Measurements from ENCODE around the gene MYCBP2.

MYCBP2 gene

DNA sequence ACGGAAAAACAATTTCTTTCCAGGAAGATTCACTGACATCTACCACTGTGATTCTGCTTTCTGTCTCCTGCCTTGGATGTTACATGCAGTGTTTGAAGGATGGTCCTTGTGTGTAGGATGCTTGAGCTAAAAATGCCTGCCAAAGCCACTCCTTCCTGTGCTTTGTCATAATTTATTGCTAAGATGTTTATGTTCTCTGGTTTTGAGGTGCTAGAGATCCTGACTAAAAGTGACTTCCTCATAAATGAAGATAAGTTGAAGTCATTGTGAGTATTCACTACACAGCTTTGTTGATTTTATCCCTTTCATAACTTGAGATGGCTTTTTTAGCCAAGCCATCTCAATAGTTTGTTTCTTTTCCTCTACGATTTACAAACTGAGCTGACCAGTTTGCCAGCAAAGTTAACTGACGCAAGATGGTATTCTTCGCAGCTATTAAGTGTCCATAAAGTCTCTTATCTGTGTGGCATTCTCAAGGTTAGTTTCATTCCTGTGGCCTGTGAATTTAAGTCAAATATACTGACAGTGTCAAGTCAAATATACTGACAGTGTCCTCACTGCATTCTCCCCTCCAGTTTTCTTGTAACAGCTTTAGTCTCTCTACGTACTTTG, 284.2 kb downstream of the MYCBP2 start:
- Histone ChIP-seq H3K36me3 (ENCODE audit: insufficient read depth, low read length) (peaks cover 13% of the 10 kb centered on the region), H3K27me3 (ENCODE audit: control insufficient read depth in 1 of 2, insufficient read depth in 2 of 2, low read length in 2 of 2) (no peaks in the 10 kb centered on the region), H3K4me3 (ENCODE audit: low read depth in 1 of 2, low read length in 2 of 2) (peak overlapping the region in 1 of 2 donors; percentile 9), H3K9me3 (ENCODE audit: low read length) (no peaks in the 10 kb centered on the region), H3K9ac (ENCODE audit: low read length) (no peak overlapping the region), H3K27ac (ENCODE audit: low read depth, low read length) (no peak overlapping the region), H3K4me1 (ENCODE audit: insufficient read depth, low read length) (peaks cover 11% of the 10 kb centered on the region)

DNA sequence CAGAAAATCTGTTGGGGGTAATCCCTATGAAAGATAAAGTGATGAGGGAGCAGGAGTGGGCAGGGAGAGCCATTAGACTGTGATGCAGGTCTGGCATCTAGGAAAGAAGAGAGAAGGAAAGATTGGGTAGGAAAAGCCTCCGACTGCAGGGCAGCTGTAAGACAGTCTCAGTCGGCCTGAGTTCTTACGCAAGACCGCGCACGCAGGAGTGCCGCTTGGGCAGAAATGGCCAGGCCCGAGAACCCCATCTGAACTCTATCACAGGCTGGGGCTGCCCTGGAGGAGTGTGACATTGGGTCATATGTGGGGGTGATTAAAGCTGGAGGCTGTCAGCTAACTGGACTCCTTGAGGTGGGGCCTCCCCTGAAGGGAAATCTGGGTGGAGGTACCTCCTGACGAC, 286.1 kb downstream of the MYCBP2 start:
- Histone ChIP-seq H3K9me3 (ENCODE audit: low read length) (no peaks in the 10 kb centered on the region), H3K9ac (ENCODE audit: low read length) (no peak overlapping the region)

DNA sequence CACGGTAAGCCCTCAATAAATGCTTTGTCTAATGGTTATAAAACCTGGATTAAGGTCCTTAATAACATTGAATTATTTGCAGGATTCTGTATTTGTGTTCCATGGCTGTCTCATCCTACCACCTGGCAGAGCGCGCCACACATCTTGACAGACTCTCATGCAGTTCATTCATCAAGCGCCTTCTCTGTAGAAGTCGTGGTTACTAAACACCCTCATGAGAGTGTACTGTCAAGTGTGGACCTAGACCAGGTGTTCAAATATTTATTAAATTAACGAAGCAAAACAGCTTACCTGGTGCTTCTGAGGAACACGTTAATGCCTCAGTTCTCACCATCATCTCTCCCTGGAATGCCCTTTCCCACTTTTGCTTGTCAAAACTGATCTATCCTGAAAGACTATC, 286.8 kb downstream of the MYCBP2 start:
- Histone ChIP-seq H3K27ac (ENCODE audit: low read depth, low read length) (no peak overlapping the region), H3K27me3 (ENCODE audit: control insufficient read depth in 1 of 2, insufficient read depth in 2 of 2, low read length in 2 of 2) (no peaks in the 10 kb centered on the region), H3K4me3 (ENCODE audit: low read depth in 1 of 2, low read length in 2 of 2) (no peak overlapping the region)

More for the DNA sequence above, 286.1 kb downstream of the MYCBP2 start:
- Histone ChIP-seq H3K36me3 (ENCODE audit: insufficient read depth, low read length) (peaks cover 5% of the 10 kb centered on the region), H3K4me3 (ENCODE audit: low read depth in 1 of 2, low read length in 2 of 2) (no peak overlapping the region), H3K27ac (ENCODE audit: low read depth, low read length) (no peak overlapping the region), H3K4me1 (ENCODE audit: insufficient read depth, low read length) (peaks cover 11% of the 10 kb centered on the region), H3K27me3 (ENCODE audit: control insufficient read depth in 1 of 2, insufficient read depth in 2 of 2, low read length in 2 of 2) (no peaks in the 10 kb centered on the region)

DNA sequence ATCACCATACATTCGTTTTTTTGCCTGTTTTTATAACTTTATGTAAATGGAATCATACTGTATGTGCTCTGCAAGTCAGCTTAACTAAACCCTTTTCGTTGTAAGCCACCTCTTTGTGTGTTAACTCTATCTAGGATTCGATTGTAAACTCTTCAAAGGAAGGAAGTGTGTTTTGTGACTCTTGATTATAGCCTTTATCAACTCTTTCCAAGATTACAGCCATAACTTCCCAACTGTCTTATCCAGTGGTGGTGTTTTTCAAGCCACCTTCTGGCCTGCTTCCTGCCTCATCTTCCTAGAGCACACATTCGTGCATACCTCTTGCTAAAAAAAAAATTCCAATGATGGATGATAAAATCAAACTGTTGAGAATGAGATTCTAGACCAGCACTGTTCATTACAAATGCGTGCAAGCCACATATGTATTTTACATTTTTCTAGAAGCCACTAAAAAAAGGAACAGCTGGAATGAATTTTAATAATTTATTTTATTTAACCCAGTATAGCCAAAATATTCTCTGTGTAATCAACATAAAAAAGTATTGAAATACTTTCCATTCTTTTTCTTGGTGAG, 287.9 kb downstream of the MYCBP2 start:
- Histone ChIP-seq H3K9ac (ENCODE audit: low read length) (no peak overlapping the region), H3K9me3 (ENCODE audit: low read length) (no peaks in the 10 kb centered on the region), H3K4me1 (ENCODE audit: insufficient read depth, low read length) (peaks cover 11% of the 10 kb centered on the region), H3K36me3 (ENCODE audit: insufficient read depth, low read length) (no peaks in the 10 kb centered on the region), H3K27me3 (ENCODE audit: control insufficient read depth in 1 of 2, insufficient read depth in 2 of 2, low read length in 2 of 2) (no peaks in the 10 kb centered on the region), H3K27ac (ENCODE audit: low read depth, low read length) (no peak overlapping the region), H3K4me3 (ENCODE audit: low read depth in 1 of 2, low read length in 2 of 2) (no peak overlapping the region)

More for the DNA sequence above, 286.8 kb downstream of the MYCBP2 start:
- peaks cover 3% of the 10 kb centered on the region for H3K36me3 ChIP-seq (ENCODE audit: insufficient read depth, low read length)
- peaks cover 11% of the 10 kb centered on the region for H3K4me1 ChIP-seq (ENCODE audit: insufficient read depth, low read length)
- no peak overlapping the region for H3K9ac ChIP-seq (ENCODE audit: low read length)
- H3K9me3 ChIP-seq (ENCODE audit: low read length): no peaks in the 10 kb centered on the region

DNA sequence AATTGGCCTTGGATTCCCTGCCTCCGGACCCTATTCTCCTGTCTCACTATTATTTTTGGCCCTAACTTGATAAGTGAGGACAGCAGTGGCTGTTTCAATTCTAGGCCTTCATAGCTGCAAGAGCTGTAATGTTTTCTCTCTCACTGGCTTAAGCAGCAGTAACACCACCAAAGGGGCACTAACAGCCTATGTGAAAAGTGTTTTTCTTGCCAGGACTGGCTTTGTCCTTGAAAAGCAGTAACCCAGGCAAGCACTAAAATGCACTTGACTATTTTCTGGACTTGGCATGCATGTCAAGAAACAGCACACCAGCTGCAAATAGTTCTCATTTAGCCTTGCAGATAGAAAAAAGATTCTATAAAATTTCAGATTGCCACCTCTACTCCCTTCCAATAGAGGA, 290.6 kb downstream of the MYCBP2 start:
- no peak overlapping the region for H3K4me3 ChIP-seq (ENCODE audit: low read depth in 1 of 2, low read length in 2 of 2)
- no peak overlapping the region for H3K9ac ChIP-seq (ENCODE audit: low read length)
- H3K36me3 ChIP-seq (ENCODE audit: insufficient read depth, low read length): no peaks in the 10 kb centered on the region
- H3K9me3 ChIP-seq (ENCODE audit: low read length): no peaks in the 10 kb centered on the region
- no peaks in the 10 kb centered on the region for H3K27me3 ChIP-seq (ENCODE audit: control insufficient read depth in 1 of 2, insufficient read depth in 2 of 2, low read length in 2 of 2)
- no peaks in the 10 kb centered on the region for H3K4me1 ChIP-seq (ENCODE audit: insufficient read depth, low read length)
- no peak overlapping the region for H3K27ac ChIP-seq (ENCODE audit: low read depth, low read length)

DNA sequence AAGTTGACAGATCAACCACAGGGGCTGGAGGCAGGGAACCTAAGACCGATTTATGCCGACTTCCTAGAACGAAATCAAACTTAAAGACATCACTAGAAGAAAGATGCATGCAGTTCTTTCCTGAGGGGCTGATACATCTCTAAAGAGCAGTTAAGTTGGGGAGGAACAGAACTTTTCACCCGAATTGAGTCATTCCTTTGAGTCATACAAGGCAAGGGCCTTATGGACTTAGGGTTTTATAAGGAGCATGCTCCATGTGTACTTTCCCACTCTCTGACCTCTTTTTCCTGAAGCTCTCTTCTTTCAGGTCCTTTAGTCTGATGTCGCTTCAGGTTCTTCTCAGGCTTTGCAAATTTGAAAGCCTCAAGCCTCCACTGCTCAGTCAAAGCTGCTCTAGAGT, 292.0 kb downstream of the MYCBP2 start:
- Histone ChIP-seq H3K27ac (ENCODE audit: low read depth, low read length) (no peak overlapping the region), H3K9ac (ENCODE audit: low read length) (no peak overlapping the region), H3K4me1 (ENCODE audit: insufficient read depth, low read length) (no peaks in the 10 kb centered on the region), H3K4me3 (ENCODE audit: low read depth in 1 of 2, low read length in 2 of 2) (no peak overlapping the region), H3K9me3 (ENCODE audit: low read length) (no peaks in the 10 kb centered on the region), H3K27me3 (ENCODE audit: control insufficient read depth in 1 of 2, insufficient read depth in 2 of 2, low read length in 2 of 2) (no peaks in the 10 kb centered on the region), H3K36me3 (ENCODE audit: insufficient read depth, low read length) (no peaks in the 10 kb centered on the region)

DNA sequence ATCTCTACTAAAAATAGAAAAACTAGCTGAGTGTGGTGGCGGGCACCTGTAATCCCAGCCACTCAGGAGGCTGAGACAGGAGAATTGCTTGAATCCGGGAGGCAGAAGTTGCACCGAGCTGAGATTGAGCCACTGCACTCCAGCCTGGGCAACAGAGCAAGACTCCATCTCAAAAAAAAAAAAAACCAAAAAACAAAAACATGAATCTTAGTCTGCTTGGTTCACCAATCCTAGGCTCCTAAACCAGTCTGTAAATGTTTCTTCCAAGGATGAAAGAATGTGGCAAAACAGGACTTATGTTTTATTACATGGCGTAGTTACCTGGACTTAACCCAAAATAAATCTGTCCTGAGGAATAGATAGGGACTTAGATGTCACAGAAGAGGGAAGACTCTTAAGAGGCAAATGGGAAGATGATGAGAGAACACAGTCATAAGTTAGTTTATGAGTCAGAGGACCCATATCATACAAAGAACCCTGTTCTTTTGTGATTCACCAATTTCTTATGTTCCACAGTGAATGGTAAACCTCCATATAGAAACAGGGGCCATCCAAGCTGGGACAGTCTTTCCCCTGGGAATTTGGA, 293.1 kb downstream of the MYCBP2 start:
- H3K36me3 ChIP-seq (ENCODE audit: insufficient read depth, low read length): no peaks in the 10 kb centered on the region
- H3K27ac ChIP-seq (ENCODE audit: low read depth, low read length): no peak overlapping the region
- H3K9me3 ChIP-seq (ENCODE audit: low read length): no peaks in the 10 kb centered on the region
- no peak overlapping the region for H3K9ac ChIP-seq (ENCODE audit: low read length)
- no peaks in the 10 kb centered on the region for H3K4me1 ChIP-seq (ENCODE audit: insufficient read depth, low read length)
- no peaks in the 10 kb centered on the region for H3K27me3 ChIP-seq (ENCODE audit: control insufficient read depth in 1 of 2, insufficient read depth in 2 of 2, low read length in 2 of 2)
- H3K4me3 ChIP-seq (ENCODE audit: low read depth in 1 of 2, low read length in 2 of 2): no peak overlapping the region

DNA sequence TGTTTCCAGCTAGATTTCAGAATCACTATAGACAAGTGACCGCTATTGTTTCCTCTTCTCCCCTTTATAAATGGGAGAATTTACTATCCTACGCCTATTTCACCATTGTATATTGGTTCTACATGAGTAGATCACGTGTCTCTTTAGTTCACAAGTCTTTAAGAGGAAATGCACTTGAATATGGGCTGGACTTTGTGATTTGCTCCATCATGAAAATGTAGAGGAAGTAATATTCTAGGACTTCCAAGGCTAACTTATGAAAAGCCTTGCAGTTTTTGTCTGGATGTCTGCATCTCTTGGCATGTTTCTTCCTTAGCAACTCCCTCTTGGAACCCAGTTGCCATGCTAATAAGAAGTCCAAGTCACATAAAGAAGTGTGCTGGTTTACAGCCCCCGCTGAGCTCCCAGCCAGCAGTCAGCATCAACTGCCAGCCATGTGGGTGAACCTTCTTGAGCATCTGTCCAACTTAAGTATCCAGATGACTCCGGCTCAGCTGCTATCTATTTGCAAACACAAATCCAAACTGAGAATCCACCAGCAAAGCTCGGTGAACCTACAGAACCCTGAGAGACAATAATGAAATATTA, 295.1 kb downstream of the MYCBP2 start:
- Histone ChIP-seq H3K27ac (ENCODE audit: low read depth, low read length) (no peak overlapping the region), H3K4me1 (ENCODE audit: insufficient read depth, low read length) (peaks cover 11% of the 10 kb centered on the region), H3K9ac (ENCODE audit: low read length) (no peak overlapping the region), H3K36me3 (ENCODE audit: insufficient read depth, low read length) (no peaks in the 10 kb centered on the region), H3K4me3 (ENCODE audit: low read depth in 1 of 2, low read length in 2 of 2) (no peak overlapping the region), H3K27me3 (ENCODE audit: control insufficient read depth in 1 of 2, insufficient read depth in 2 of 2, low read length in 2 of 2) (no peaks in the 10 kb centered on the region), H3K9me3 (ENCODE audit: low read length) (no peaks in the 10 kb centered on the region)

DNA sequence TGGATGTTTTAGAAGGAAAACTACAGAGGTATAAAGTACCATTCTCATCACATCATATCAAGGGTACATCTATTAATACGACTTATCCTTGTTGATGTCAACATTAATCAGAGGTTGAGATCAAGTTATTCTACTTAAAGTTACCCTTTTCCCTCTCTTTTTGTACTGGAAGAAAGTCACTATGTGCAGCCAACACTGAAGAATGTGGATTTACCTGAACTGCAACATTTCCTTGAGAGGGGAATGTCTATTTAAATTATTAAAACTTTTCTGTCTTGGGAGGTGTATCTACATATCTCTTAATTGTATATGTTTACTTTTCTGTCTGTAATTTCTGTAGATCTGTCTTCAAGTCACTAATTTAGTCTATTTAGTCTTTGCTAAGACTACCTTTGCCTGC, 297.5 kb downstream of the MYCBP2 start:
- H3K36me3 ChIP-seq (ENCODE audit: insufficient read depth, low read length): no peaks in the 10 kb centered on the region
- H3K4me3 ChIP-seq (ENCODE audit: low read depth in 1 of 2, low read length in 2 of 2): no peak overlapping the region
- no peaks in the 10 kb centered on the region for H3K27me3 ChIP-seq (ENCODE audit: control insufficient read depth in 1 of 2, insufficient read depth in 2 of 2, low read length in 2 of 2)
- no peaks in the 10 kb centered on the region for H3K9me3 ChIP-seq (ENCODE audit: low read length)
- H3K27ac ChIP-seq (ENCODE audit: low read depth, low read length): no peak overlapping the region
- no peak overlapping the region for H3K9ac ChIP-seq (ENCODE audit: low read length)
- peaks cover 25% of the 10 kb centered on the region for H3K4me1 ChIP-seq (ENCODE audit: insufficient read depth, low read length)

DNA sequence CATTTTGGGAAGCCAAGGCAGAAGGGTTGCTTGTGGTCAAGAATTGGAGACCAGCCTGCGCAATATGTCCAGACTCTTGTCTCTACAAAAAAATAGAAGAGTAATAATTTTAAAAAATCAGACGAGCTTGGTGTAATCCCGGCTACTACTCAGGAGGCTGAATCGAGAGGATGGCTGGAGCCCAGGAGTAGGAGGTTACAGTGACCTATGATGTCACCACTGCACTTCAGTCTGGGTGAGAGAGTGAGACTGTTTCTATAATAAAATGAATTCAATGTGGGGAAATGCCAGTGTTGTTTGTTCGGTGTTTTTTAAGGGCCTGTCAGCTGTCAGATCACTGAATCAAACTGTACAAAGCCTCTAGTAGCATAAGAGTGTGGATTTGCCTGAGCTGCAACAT, 298.7 kb downstream of the MYCBP2 start:
- Histone ChIP-seq H3K27me3 (ENCODE audit: control insufficient read depth in 1 of 2, insufficient read depth in 2 of 2, low read length in 2 of 2) (no peaks in the 10 kb centered on the region), H3K27ac (ENCODE audit: low read depth, low read length) (no peak overlapping the region), H3K9ac (ENCODE audit: low read length) (no peak overlapping the region), H3K9me3 (ENCODE audit: low read length) (no peaks in the 10 kb centered on the region), H3K36me3 (ENCODE audit: insufficient read depth, low read length) (no peaks in the 10 kb centered on the region), H3K4me1 (ENCODE audit: insufficient read depth, low read length) (peaks cover 37% of the 10 kb centered on the region), H3K4me3 (ENCODE audit: low read depth in 1 of 2, low read length in 2 of 2) (no peak overlapping the region)

DNA sequence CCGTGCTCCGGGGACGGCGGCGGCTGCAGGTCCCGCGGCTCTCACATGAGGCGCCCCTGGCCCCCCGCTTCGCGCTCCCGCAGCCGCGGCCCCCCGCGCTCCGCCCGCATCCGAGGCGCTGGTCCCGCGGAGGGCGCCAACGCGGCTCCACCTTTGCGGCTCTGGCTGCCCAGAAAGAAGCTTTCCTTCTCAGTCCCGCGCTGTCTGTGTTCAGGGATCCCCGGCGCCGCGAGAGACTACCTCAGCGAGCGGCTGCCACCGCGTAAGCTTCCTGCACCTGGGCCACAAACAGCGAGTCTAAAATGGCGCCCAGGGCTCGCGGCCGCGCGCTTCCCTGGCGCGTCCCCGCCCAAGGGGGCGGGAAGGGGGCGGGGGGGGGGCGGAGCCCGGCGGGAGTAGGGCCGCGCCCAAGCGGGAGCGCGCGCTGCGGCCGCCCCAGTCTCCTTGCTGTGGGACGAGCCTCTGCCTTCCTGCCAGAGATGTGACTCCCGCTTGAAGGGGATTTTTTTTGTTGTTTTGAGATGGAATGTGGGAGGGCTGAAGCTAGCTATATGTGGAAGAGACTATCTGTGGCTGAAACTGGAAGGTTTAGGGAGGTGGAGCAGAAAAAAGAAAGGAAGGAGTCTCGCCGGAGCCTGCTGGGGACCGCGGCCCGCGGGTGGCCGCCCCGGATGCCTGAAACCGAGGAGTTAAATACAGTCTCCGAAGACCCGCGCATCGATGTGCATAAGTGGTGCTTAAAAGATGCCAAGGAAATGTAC, 299.9 kb downstream of the MYCBP2 start, which contains the start of gene FBXL3:
Gene FBXL3, minus strand, starts transcription at position 299 of the 761 bp plus-strand sequence. CDS start 5,299 bp downstream, outside the sequence.
- peaks cover 48% of the 10 kb centered on the region for H3K4me1 ChIP-seq (ENCODE audit: insufficient read depth, low read length)
- H3K9me3 ChIP-seq (ENCODE audit: low read length): no peaks in the 10 kb centered on the region
- no peaks in the 10 kb centered on the region for H3K36me3 ChIP-seq (ENCODE audit: insufficient read depth, low read length)
- H3K27ac ChIP-seq (ENCODE audit: low read depth, low read length): peak within 1 kb of the TSS; percentile 95
- H3K9ac ChIP-seq (ENCODE audit: low read length): peak within 1 kb of the TSS; percentile 77
- H3K27me3 ChIP-seq (ENCODE audit: control insufficient read depth in 1 of 2, insufficient read depth in 2 of 2, low read length in 2 of 2): no peaks in the 10 kb centered on the region
- H3K4me3 ChIP-seq (ENCODE audit: low read depth in 1 of 2, low read length in 2 of 2): peak within 1 kb of the TSS; percentile 88 to 98
